HG03097 (cell line): Measurements from ENCODE around the gene ATXN7L3B.
"Not testable (repeated sequence)": the region's sequence is repeated elsewhere in the genome, so short reads cannot be mapped to it uniquely, and the experiment has no call there.

Source experiments
- ATAC-seq: cut with Tn5 transposase; IDR thresholded peaks from one replicate; pipeline ENCODE4 v1.9.1; 2021; ENCODE audit not compliant: unreplicated experiment, low FRiP score

ATXN7L3B gene, protein sequence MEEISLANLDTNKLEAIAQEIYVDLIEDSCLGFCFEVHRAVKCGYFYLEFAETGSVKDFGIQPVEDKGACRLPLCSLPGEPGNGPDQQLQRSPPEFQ

DNA sequence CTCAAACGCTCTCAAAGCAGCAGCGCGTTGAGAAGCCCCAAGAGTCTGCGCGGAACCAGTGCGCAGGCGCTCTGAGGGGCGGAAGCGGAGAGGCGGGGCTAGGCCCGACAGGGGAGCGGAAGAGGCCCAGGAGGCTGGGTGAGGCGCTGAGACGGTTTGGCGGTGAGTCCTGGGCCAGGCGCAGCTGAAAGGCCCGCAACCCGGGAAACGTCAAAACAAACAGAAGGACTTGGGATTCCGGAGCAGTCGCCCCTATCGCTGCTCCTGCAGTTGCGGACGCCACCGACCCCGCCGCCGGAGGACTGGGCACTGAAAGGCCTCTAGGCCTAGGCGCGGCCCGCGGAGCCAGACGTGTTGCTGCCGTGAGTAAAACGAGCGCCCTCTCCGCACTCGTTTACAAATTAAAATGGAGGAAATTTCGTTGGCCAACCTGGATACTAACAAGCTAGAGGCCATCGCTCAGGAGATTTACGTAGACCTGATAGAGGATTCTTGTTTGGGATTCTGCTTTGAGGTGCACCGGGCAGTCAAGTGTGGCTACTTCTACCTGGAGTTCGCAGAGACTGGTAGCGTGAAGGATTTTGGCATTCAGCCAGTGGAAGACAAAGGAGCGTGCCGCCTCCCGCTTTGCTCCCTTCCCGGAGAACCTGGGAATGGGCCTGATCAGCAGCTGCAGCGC lies at the start of gene ATXN7L3B:
ATXN7L3B (plus strand) TSS at position 129 of the 679 bp plus-strand sequence; CDS start at position 407, 278 bp downstream.
- ATAC-seq: peak; percentile 97

DNA sequence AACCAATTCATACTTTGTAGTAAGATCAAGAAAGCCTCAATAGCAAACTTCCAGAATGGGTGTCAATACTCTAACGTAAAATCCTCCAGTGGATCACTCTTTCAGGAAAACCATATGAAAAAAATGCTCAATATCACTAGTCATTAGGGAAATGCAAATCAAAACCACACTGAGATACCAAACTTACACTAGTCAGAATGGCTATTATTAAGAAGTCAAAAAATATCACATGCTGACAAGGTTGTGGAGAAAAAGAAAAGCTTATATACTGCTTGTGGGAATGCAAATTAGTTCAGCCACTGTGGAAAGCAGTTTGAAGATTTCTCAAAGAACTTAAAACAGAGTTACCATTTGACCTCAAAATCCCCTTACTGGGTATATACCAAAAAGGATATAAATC lies 49.5 kb upstream of the ATXN7L3B start:
- no peak for ATAC-seq

- ATAC-seq: no peak
Observed at GRCh38 chr12:74489543-74489942, 48.1 kb upstream of the ATXN7L3B start.

- peak; percentile 85 for ATAC-seq
Observed at GRCh38 chr12:74490390-74491064, 47.1 kb upstream of the ATXN7L3B start.

GRCh38 chr12:74491374-74491773 lies 46.3 kb upstream of the ATXN7L3B start:
- ATAC-seq: no peak

DNA sequence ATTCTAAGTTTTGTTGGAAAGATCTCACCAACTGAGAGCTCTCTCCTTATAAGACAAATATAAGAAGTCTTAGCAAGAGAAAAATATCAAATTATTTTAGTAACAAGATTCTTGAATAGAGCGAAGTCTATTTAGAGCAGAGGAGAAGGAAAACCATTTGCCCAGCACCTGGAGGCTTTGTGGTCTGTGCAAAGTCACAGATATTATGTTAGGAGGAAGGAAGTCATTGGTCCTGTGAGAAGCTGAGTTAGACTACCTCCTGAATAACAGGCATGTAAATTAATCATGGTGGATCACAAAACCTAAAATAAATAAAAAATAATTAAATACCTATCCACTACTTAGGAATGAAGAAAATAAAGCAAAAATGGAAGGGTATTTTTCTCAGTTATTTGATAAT lies 38.4 kb upstream of the ATXN7L3B start:
- no peak for ATAC-seq

GRCh38 chr12:74508873-74509657 lies 28.6 kb upstream of the ATXN7L3B start:
- ATAC-seq: not testable (repeated sequence)

DNA sequence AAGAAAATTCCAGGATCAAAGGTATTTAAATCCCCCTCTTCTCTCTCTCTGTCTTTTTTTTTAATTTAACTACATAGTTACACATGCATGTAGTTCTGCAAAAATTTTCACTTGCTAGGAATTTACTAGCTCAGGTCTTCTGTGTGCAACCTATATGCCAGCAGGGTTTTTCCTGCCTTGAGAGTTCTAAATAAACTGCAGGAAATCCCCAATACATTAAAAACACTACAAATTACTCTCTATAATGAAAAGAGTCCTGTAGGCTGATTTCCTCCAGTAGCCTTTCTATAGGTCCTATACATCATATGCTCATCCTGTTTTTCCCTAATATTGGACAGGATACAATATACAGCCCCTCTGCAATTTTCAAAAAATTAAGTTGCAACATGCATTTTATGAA lies 27.7 kb upstream of the ATXN7L3B start:
- ATAC-seq: no peak

GRCh38 chr12:74514098-74514872 lies 23.4 kb upstream of the ATXN7L3B start:
- no peak for ATAC-seq

DNA sequence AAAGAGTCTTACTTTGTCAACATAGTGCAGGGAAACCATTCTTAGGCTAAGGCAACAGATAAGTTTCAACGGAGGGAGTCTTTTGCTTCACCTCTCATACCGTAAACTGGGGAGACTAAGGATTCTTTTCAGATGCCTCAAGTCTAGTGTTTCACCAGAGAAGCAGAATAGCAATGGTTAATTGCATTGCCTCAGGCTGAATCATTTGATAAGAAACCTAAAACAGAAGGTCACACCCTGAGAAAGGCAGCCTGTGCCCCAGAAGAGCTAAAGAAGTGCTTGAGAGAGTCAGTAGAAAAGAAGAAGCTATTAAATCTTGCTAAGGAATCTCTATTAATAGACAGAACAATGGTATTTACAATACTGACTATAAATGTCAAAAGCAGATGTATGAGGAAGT lies 21.8 kb upstream of the ATXN7L3B start:
- no peak for ATAC-seq

DNA sequence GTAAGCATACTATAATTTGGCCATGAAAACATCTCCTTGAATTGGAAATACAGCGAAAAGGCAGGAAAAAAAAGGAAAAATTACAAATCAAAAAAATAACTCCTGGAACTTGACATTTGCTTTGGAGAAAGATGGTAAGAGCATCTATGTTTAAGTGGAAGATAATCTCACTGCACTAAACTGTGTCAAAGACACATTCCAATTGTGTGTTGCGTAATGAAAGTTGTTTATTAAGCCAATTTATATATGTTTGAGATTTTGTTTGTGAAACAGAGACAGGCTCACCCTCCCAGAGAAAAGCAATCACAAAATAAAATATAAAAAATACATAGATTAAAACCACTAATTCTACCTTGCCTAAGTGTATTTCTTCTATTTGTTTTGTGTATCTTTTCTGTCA lies 11.1 kb upstream of the ATXN7L3B start:
- ATAC-seq: no peak

DNA sequence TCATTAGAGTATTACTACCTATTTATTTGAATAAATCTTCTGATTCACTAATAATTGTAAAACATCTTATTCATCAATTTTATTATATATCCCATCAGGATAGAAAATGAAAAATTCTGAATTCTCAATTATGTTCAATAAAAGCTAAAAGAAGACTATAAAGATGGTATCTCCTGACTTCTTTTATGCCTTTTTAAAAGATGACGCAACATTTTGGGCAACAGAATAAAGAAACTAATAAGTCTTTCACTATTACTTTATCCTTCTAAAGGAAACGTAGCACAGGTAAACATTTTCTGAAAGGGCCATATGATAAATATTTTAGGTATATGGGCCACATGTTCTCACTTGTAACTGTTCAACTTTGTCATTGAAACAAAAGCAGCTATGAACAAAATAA lies 10.1 kb upstream of the ATXN7L3B start:
- ATAC-seq: no peak

GRCh38 chr12:74530676-74531075 lies 7.0 kb upstream of the ATXN7L3B start:
- no peak for ATAC-seq

DNA sequence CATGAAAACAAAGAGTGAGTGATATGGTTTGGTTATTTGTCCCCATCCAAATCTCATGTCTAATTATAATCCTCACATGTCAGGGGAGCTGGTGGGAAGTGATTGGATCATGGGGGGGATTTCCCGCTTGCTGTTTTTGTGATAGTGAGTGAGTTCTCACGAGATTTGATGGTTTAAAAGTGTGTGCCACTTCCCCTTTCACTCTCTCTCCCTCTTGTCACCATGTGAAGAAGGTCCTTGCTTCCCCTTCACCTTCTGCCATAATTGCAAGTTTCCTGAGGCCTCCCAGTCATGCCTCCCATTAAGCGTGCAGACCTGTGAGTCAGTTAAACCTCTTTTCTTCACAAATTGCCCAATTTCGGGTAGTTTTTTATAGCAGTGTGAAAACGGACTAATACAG lies 2.1 kb upstream of the ATXN7L3B start:
- ATAC-seq: no peak

- ATAC-seq: peak; percentile 62
Observed at GRCh38 chr12:74537126-74537706, 419 bp upstream of the ATXN7L3B start.

DNA sequence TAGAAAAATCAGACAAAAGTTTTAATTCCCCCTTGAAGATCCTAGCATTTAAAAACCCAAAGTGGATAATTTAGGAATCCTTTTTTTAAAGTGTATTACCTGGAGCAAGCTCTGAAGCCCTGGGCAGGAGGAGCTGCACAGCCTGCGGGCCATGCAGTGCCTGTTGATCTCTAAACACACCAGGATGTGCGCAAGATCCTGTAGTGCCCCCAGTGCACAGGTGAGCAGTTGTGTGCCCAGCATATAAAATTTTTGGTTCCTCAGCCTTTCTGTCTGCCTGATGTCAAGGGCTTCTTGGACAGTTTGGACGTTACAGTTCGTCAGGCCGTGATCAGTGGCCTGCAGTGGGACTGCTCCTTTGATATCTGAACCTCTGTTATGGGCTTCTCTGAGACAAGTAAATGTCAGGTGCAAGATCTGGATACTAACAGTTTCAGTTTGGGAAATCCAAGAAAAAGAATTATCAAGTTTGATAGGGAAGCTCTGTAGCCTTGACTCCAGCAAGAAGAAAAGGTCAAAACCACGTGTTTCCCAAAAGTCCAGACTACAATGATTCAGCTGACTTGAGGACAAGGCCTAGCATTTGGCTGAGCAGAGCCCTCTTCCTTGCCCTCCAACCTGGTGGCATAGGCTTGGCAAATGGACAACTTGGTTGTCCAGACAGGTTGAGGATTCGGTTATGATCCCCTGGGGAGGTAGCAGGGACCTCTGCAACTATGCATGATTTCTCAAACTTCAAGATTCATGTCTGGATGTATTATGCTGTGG lies 1.0 kb downstream of the ATXN7L3B start:
- no peak for ATAC-seq

DNA sequence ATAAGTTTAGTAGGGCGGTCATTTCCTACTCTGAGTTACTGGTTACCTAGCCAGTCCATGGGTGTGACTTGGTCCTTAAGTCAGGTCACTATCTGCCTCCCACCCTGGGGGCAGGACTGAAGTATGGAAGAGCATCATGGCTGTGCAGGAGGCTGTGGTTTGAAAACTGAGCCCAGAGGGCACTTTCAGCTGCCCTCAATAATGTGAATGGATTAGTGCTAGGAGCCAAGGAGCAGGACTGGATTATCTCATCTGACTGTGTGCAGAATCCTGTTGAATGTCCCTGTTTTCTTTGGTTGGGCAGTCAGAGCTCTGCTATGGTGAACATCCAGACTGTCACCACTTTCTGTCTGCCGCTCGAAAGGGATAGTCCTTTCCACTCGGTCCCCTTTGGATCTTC lies 1.6 kb downstream of the ATXN7L3B start:
- ATAC-seq: no peak

DNA sequence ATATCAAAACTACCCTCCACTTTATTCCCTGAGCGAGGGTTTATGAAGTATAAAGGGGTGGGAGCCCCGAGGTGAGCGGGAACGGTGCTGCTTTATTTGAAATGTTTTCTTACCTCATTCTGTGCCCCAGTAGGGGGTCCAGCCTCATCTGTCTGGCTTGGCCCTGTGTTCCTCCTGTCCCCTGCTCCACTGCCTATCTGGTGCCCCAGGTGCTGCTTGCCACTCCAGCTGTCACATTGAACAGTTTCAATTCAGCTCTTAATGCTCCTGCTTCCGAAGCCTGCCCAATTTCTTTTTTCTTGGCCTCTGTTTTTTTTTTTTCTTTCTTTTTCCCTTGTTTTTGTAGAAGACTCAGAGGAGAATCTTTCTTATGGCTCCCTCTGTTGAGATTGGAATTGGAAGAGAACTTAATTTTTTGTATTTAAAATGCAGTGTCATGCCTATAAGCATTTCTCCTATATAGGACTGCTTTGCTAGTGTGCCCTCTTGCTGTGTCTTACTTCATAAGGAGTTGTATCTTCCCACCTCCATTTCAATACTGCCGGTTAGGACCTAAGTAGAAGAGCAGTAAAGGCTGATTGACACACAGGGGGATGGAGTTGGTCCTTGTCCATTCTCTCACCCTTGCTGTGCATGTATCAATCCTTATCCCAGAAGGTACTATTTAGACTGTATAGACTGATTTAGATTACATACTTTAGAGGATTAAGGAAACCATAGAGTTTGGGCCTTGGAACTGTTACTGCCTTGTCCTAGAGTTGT lies 2.3 kb downstream of the ATXN7L3B start:
- ATAC-seq: no peak

DNA sequence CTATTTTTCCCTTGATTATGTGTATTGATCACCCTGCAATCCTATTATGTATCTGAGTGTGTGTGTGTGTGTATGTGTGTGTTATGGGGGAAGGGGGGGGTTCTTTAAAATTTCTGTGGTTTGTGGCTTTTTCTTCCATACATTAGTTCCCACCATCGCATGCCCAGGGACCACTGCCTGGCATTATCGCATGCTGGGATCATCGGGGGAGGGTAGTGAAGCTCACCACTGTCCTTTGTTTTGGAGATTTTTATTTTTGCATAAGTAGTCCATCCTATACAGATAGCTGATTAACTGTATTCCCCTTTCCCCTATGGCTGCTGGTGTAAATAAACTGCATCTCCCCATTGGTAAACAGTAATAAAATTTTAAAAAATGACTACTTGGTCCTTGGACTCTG lies 3.4 kb downstream of the ATXN7L3B start:
- ATAC-seq: no peak
